AG04450 (cell line): Measurements from ENCODE around the gene KIF12. TPM values are rescaled to one million over a fixed set of nuclear protein-coding genes. Genes with fewer than 3 reads are reported as not detected.

Experiments used
- CTCF ChIA-PET: fragments of 300-600, 350-600 bp; formaldehyde crosslinking; extraction: SDS; loops from one replicate; lab custom pipeline; 2022; ENCODE audit warnings: antibody characterized with exemption, inconsistent platforms; lab: Charles Lee
- POLR2A ChIA-PET: fragments of 350-600 bp; formaldehyde crosslinking; extraction: SDS; loops from one replicate; lab custom pipeline; 2021; ENCODE audit warnings: antibody characterized with exemption, inconsistent platforms; lab: Yijun Ruan, JAX
- DNase-seq: peaks from one replicate; pipeline ENCODE4 v3.0.0-alpha.2; 2011; ENCODE audit warnings: low read depth, low spot score
- H3K27ac ChIP-seq: one replicate; pipeline ENCODE4 v1.5.1; 2012; ENCODE audit warnings: low read depth, low read length, control low read depth
- H3K27me3 ChIP-seq: one replicate; pipeline ENCODE4 v1.6.0; 2012; ENCODE audit warnings: low read length; ENCODE audit not compliant: control insufficient read depth, insufficient read depth
- H3K4me3 ChIP-seq: 2 replicates; pipeline ENCODE4 v1.5.1; 2011; ENCODE audit warnings: mild to moderate bottlenecking, low read depth, low read length, control low read depth
- H3K9me3 ChIP-seq: 2 replicates; pipeline ENCODE4 v1.5.1; 2012; ENCODE audit warnings: low read length; ENCODE audit not compliant: control insufficient read depth, insufficient read depth
- polyA plus RNA-seq: library from polyadenylated mRNA; depleted of rRNA; stranded (reverse); fragments of >200 nt; gene quantifications from 2 replicates; pipeline ENCODE4 v1.2.3, GENCODE V29; 2011
- TF ChIP-seq, protein P1 (sequence below): IDR thresholded peaks from 2 replicates; pipeline ENCODE4 v1.5.1; 2011; ENCODE audit warnings: low read depth, low read length, control low read depth, inconsistent platforms

Gene KIF12
- polyA plus RNA-seq, 1 experiment = not detected

DNA sequence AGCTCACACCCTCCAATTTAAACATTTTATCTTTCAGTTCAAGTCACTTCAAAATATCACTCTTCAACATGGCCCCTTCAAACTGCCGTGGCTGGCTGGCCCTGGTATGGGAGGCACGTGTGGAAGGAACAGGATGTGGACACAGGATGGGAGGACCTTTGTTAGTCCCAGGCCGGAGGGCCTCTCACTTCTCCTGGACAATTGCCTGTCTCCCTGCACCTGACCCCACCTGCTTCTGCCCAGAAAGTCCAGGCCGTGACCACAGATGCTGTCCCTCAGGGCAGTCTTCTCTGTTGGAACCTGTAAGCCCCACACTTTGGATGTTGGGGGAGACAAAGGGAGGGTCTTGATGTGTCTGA, 40.4 kb downstream of the KIF12 start:
- no peak overlapping the region for H3K4me3 ChIP-seq
- POLR2A ChIA-PET = no interaction called here
- H3K27me3 ChIP-seq = peaks cover 2% of the 10 kb centered on the region
- TF ChIP-seq, protein P1, sequence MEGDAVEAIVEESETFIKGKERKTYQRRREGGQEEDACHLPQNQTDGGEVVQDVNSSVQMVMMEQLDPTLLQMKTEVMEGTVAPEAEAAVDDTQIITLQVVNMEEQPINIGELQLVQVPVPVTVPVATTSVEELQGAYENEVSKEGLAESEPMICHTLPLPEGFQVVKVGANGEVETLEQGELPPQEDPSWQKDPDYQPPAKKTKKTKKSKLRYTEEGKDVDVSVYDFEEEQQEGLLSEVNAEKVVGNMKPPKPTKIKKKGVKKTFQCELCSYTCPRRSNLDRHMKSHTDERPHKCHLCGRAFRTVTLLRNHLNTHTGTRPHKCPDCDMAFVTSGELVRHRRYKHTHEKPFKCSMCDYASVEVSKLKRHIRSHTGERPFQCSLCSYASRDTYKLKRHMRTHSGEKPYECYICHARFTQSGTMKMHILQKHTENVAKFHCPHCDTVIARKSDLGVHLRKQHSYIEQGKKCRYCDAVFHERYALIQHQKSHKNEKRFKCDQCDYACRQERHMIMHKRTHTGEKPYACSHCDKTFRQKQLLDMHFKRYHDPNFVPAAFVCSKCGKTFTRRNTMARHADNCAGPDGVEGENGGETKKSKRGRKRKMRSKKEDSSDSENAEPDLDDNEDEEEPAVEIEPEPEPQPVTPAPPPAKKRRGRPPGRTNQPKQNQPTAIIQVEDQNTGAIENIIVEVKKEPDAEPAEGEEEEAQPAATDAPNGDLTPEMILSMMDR = no peak
- CTCF ChIA-PET = interaction anchor here (1.1 to 2.0 kb wide), 3 partner anchors 23 to 321 kb away, joined by 4 to 10 read pairs (median 4); no protein-coding TSS in a partner anchor
- no peak for DNase-seq
- H3K9me3 ChIP-seq = no peaks in the 10 kb centered on the region
- no peak overlapping the region for H3K27ac ChIP-seq

DNA sequence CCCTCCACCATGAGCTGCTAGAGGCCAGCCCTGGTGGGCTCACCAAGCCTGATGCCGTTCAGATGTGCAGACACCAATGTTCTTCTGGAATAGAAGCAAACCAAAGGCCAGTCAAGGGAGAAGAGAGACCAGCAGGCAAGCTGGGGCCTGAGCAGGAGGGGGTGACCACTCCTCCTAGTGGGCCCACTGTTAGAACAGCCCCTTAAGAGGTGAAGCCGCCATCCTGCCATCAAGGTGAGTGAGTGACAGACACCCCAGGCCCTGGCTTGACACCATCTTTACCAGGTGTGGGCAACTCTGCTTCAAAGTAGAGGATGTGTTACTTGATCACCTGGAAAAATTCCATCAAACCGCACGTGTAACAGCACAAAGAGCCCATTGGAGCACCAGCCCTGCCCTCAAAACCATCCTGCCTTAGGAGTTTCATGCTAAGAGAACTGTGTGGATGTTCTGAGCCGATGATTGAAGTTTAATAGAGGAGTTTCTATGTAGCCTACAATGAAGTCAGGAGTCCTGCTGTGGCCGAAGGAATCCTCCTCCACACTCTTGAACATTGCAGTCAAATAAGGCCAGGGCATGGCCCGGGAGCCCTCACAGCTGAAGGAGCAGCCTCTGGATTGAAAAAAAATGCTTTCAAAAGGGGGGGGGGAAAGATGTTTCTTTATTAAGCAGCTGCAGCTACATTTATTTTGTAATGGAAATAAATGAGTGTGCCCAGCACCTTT, 41.8 kb downstream of the KIF12 start:
- no peak for DNase-seq
- Histone ChIP-seq H3K27ac (no peak overlapping the region), H3K27me3 (peaks cover 2% of the 10 kb centered on the region), H3K9me3 (no peaks in the 10 kb centered on the region), H3K4me3 (no peak overlapping the region)
- ChIA-PET POLR2A (no interaction called here), CTCF (interaction anchor here (1.1 to 2.0 kb wide), 2 partner anchors 25 to 234 kb away, joined by 4 to 10 read pairs; no protein-coding TSS in a partner anchor)
- TF ChIP-seq, protein P1 = no peak

DNA sequence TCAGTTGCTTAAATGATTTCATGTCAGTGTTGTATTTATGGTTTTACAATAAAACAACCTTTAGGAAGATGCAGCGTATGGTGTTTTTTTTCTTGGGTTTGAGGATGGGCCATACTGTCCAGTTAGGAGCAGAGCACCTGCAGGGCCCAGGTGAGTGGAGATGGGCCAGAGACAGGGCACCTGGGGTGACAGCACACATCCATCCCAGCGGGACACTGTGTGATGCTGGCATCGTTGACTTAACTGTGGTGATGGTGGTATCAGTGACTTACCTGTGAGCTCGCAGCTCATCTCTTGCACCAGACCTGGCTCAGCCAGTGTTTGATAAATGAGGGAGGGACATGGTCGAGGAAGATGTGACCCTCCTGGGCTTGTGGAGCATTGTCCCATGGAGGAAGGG, 42.6 kb downstream of the KIF12 start:
- ChIA-PET POLR2A (no interaction called here), CTCF (no interaction called here)
- H3K4me3 ChIP-seq = no peak overlapping the region

DNA sequence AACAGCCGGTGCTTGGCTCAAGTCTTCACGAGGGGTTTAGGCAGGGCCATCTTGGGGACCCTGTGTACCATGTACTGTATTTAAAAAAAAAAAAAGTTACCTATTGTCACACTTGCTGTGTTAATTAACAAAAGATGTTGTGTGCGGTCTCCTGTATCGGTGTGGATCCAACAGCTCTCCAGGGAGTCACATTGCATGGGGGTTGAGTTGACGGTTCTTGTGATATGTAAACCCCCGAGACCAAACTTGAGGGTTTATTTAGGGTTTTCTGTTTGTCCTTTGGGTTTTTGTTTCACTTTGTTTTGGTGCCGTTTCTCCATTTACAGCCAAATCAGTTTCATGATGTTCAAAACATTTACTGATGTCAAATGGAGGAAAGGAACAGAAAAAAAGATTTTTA, 43.2 kb downstream of the KIF12 start:
- Histone ChIP-seq H3K27ac (no peak overlapping the region), H3K4me3 (no peak overlapping the region), H3K27me3 (no peaks in the 10 kb centered on the region), H3K9me3 (no peaks in the 10 kb centered on the region)
- TF ChIP-seq, protein P1 = no peak
- no peak for DNase-seq
- CTCF ChIA-PET = no interaction called here
- POLR2A ChIA-PET = no interaction called here

More for the DNA sequence above, 42.6 kb downstream of the KIF12 start:
- TF ChIP-seq, protein P1 = no peak
- no peaks in the 10 kb centered on the region for H3K27me3 ChIP-seq
- DNase-seq = no peak
- H3K27ac ChIP-seq = no peak overlapping the region
- no peaks in the 10 kb centered on the region for H3K9me3 ChIP-seq

- no peak for DNase-seq
- Histone ChIP-seq H3K4me3 (no peak overlapping the region), H3K27me3 (no peaks in the 10 kb centered on the region), H3K9me3 (no peaks in the 10 kb centered on the region), H3K27ac (no peak overlapping the region)
- TF ChIP-seq, protein P1 = no peak
- ChIA-PET POLR2A (no interaction called here), CTCF (no interaction called here)
Measured at GRCh38 chr9:114055061-114055460, 44.0 kb downstream of the KIF12 start.
